GM12892 (cell line): ENCODE results near the gene CTNNA3.

Experiments
- POLR2A ChIP-seq: IDR thresholded peaks from 2 replicates; pipeline ENCODE4 v1.6.1; 2011; ENCODE audit warnings: low read depth, low read length, control low read depth
- TAF1 ChIP-seq: IDR thresholded peaks from 2 replicates; pipeline ENCODE4 v1.6.1; 2011; ENCODE audit warnings: low read depth, mild to moderate bottlenecking, control low read depth, low read length, borderline replicate concordance

- TF ChIP-seq POLR2A (no peak), TAF1 (no peak)
Observed at GRCh38 chr10:67386260-67386659, 309.7 kb downstream of the CTNNA3 start.
